ENCODE measurements around the gene NFX1.

The NFX1 gene

DNA sequence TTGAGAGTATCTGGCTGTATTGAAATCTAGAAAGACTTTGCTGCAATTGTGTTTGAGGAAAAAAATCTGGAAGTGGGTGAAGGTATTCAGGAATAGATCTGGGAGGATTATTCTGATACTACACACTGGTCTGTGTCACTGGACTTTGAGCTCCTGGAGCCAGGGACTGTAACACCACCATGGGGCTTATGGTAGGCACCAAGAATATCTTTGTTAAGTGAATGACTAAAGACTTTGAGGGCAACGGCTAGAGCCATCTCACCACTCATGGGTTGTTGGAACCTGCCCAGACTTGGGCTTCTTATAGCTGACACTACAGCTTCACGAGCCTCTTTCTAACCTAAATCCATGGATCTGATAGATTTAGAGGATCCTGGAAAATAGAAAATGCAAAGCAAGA, 10.2 kb downstream of the NFX1 start:
- TF ChIP-seq, protein P1, sequence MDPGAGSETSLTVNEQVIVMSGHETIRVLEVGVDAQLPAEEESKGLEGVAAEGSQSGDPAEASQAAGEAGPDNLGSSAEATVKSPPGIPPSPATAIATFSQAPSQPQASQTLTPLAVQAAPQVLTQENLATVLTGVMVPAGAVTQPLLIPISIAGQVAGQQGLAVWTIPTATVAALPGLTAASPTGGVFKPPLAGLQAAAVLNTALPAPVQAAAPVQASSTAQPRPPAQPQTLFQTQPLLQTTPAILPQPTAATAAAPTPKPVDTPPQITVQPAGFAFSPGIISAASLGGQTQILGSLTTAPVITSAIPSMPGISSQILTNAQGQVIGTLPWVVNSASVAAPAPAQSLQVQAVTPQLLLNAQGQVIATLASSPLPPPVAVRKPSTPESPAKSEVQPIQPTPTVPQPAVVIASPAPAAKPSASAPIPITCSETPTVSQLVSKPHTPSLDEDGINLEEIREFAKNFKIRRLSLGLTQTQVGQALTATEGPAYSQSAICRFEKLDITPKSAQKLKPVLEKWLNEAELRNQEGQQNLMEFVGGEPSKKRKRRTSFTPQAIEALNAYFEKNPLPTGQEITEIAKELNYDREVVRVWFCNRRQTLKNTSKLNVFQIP (CRISPR knock-in tag; IDR thresholded peaks at IDR 0.05; ENCODE audit: borderline replicate concordance, low read depth), result no peak
- TF ChIP-seq, protein P2, sequence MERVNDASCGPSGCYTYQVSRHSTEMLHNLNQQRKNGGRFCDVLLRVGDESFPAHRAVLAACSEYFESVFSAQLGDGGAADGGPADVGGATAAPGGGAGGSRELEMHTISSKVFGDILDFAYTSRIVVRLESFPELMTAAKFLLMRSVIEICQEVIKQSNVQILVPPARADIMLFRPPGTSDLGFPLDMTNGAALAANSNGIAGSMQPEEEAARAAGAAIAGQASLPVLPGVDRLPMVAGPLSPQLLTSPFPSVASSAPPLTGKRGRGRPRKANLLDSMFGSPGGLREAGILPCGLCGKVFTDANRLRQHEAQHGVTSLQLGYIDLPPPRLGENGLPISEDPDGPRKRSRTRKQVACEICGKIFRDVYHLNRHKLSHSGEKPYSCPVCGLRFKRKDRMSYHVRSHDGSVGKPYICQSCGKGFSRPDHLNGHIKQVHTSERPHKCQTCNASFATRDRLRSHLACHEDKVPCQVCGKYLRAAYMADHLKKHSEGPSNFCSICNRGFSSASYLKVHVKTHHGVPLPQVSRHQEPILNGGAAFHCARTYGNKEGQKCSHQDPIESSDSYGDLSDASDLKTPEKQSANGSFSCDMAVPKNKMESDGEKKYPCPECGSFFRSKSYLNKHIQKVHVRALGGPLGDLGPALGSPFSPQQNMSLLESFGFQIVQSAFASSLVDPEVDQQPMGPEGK (CRISPR knock-in tag; IDR thresholded peaks at IDR 0.05; ENCODE audit: borderline replicate concordance), result no peak
- TF ChIP-seq ARNTL (CRISPR knock-in tag; IDR thresholded peaks at IDR 0.05; ENCODE audit: borderline replicate concordance, low read depth), result no peak
- TF ChIP-seq, protein P3, sequence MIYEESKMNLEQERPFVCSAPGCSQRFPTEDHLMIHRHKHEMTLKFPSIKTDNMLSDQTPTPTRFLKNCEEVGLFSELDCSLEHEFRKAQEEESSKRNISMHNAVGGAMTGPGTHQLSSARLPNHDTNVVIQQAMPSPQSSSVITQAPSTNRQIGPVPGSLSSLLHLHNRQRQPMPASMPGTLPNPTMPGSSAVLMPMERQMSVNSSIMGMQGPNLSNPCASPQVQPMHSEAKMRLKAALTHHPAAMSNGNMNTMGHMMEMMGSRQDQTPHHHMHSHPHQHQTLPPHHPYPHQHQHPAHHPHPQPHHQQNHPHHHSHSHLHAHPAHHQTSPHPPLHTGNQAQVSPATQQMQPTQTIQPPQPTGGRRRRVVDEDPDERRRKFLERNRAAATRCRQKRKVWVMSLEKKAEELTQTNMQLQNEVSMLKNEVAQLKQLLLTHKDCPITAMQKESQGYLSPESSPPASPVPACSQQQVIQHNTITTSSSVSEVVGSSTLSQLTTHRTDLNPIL (CRISPR knock-in tag; IDR thresholded peaks at IDR 0.05; ENCODE audit: low read depth), result no peak
- TF ChIP-seq ZNF565 (CRISPR knock-in tag; conservative IDR thresholded peaks at IDR 0.05; ENCODE audit: low read depth), result no peak
- no peak for TF ChIP-seq ZC3H10 (CRISPR knock-in tag; IDR thresholded peaks at IDR 0.05)
- TF ChIP-seq ESRRG (CRISPR knock-in tag; IDR thresholded peaks at IDR 0.05), result no peak
- no peak for TF ChIP-seq TOX (CRISPR knock-in tag; IDR thresholded peaks at IDR 0.05; ENCODE audit: borderline replicate concordance)
- no peak for TF ChIP-seq GLIS3 (CRISPR knock-in tag; IDR thresholded peaks at IDR 0.05)
- TF ChIP-seq CSDC2 (CRISPR knock-in tag; IDR thresholded peaks at IDR 0.05), result no peak
- TF ChIP-seq ZNF8 (CRISPR knock-in tag; IDR thresholded peaks at IDR 0.05), result no peak
- ATAC-seq, result no peak

DNA sequence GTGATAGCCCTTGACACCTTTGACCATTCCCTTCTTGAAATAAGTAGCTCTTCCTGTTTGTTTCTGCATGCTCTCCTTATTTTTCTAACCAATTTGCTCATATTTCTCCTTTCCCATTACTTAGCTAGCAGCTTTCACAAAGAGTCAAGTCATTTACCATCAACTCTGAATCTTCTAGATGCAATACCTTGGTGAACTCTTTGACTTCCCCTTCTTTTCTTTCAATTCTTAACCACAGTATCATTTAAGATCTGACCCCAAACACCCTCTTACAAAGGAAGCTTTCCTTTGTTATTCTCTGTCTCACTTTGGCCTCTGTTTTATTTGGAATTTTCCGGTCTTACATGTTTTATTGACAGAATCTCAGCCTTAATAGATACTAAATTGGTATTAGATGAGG, 14.0 kb downstream of the NFX1 start:
- TF ChIP-seq RARB (CRISPR knock-in tag; IDR thresholded peaks at IDR 0.05), result no peak
- no peak for TF ChIP-seq ISL1 (CRISPR knock-in tag; IDR thresholded peaks at IDR 0.05)
- TF ChIP-seq ZNF565 (CRISPR knock-in tag; conservative IDR thresholded peaks at IDR 0.05; ENCODE audit: low read depth), result no peak
- TF ChIP-seq ARNTL (CRISPR knock-in tag; IDR thresholded peaks at IDR 0.05; ENCODE audit: borderline replicate concordance, low read depth), result no peak
- TF ChIP-seq SNAI2 (CRISPR knock-in tag; IDR thresholded peaks at IDR 0.05), result no peak
- no peak for TF ChIP-seq BACH2 (CRISPR knock-in tag; IDR thresholded peaks at IDR 0.05; ENCODE audit: borderline replicate concordance)
- TF ChIP-seq PPARA (CRISPR knock-in tag; IDR thresholded peaks at IDR 0.05; ENCODE audit: borderline replicate concordance), result no peak
- TF ChIP-seq, protein P3 (CRISPR knock-in tag; IDR thresholded peaks at IDR 0.05; ENCODE audit: low read depth), result no peak
- no peak for TF ChIP-seq TOX (CRISPR knock-in tag; IDR thresholded peaks at IDR 0.05; ENCODE audit: borderline replicate concordance)
- TF ChIP-seq OSR1 (CRISPR knock-in tag; IDR thresholded peaks at IDR 0.05), result no peak
- TF ChIP-seq ZFP3 (CRISPR knock-in tag; IDR thresholded peaks at IDR 0.05), result no peak
- no peak for TF ChIP-seq CSDC2 (CRISPR knock-in tag; IDR thresholded peaks at IDR 0.05)
- no peak for TF ChIP-seq GLIS3 (CRISPR knock-in tag; IDR thresholded peaks at IDR 0.05)
- TF ChIP-seq, protein P4, sequence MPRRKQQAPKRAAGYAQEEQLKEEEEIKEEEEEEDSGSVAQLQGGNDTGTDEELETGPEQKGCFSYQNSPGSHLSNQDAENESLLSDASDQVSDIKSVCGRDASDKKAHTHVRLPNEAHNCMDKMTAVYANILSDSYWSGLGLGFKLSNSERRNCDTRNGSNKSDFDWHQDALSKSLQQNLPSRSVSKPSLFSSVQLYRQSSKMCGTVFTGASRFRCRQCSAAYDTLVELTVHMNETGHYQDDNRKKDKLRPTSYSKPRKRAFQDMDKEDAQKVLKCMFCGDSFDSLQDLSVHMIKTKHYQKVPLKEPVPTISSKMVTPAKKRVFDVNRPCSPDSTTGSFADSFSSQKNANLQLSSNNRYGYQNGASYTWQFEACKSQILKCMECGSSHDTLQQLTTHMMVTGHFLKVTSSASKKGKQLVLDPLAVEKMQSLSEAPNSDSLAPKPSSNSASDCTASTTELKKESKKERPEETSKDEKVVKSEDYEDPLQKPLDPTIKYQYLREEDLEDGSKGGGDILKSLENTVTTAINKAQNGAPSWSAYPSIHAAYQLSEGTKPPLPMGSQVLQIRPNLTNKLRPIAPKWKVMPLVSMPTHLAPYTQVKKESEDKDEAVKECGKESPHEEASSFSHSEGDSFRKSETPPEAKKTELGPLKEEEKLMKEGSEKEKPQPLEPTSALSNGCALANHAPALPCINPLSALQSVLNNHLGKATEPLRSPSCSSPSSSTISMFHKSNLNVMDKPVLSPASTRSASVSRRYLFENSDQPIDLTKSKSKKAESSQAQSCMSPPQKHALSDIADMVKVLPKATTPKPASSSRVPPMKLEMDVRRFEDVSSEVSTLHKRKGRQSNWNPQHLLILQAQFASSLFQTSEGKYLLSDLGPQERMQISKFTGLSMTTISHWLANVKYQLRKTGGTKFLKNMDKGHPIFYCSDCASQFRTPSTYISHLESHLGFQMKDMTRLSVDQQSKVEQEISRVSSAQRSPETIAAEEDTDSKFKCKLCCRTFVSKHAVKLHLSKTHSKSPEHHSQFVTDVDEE (CRISPR knock-in tag; IDR thresholded peaks at IDR 0.05), result no peak
- no peak for TF ChIP-seq ZNF70 (CRISPR knock-in tag; IDR thresholded peaks at IDR 0.05)
- no peak for ATAC-seq

DNA sequence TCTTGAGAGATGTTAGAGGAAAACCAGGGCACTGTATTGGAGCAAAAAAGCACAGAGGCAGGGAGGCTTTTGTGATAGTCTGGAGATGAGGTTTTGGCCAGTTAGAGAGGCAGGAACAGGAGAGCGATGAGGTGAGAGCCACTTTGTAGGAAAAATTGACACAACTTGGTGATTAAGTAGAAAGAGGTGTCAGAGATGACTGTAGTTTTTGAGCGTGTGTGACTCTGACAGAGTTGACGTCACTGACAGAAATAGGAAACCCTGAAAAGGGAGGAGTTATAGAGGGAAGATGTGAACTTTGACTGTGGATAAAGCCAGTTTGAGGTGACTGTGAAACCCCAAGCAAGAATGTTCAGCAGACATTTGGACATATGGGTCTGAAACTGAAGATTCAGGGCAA, 15.7 kb downstream of the NFX1 start:
- no peak for ATAC-seq
- TF ChIP-seq ZNF565 (CRISPR knock-in tag; conservative IDR thresholded peaks at IDR 0.05; ENCODE audit: low read depth), result no peak
- TF ChIP-seq, protein P4 (CRISPR knock-in tag; IDR thresholded peaks at IDR 0.05), result no peak

All from SK-N-SH treated with all-trans-retinoic acid at 6 μM for 48 hours (cell line).